GM21619 (cell line): Measurements from ENCODE around the gene NFATC1.

Experiments
- ATAC-seq: cut with Tn5 transposase; IDR thresholded peaks from one replicate; pipeline ENCODE4 v1.9.1; 2021; ENCODE audit not compliant: unreplicated experiment

Gene NFATC1

GRCh38 chr18:79438898-79439627 is 43.3 kb downstream of the NFATC1 start:
- ATAC-seq = no peak

- no peak for ATAC-seq
Observed at GRCh38 chr18:79439628-79440023, 43.9 kb downstream of the NFATC1 start.

GRCh38 chr18:79440316-79441110 is 44.8 kb downstream of the NFATC1 start:
- ATAC-seq = no peak

- no peak for ATAC-seq
Observed at GRCh38 chr18:79441420-79441819, 45.7 kb downstream of the NFATC1 start.

GRCh38 chr18:79442508-79443221 is 46.9 kb downstream of the NFATC1 start:
- no peak for ATAC-seq

GRCh38 chr18:79445221-79445620 is 49.5 kb downstream of the NFATC1 start:
- no peak for ATAC-seq

- no peak for ATAC-seq
Observed at GRCh38 chr18:79445696-79446561, 50.2 kb downstream of the NFATC1 start.

- ATAC-seq = no peak
Observed at GRCh38 chr18:79446931-79447330, 51.2 kb downstream of the NFATC1 start.

GRCh38 chr18:79447703-79448367 is 52.1 kb downstream of the NFATC1 start:
- no peak for ATAC-seq

GRCh38 chr18:79448621-79449020 is 52.9 kb downstream of the NFATC1 start:
- ATAC-seq = no peak

GRCh38 chr18:79449551-79450288 is 54.0 kb downstream of the NFATC1 start:
- no peak for ATAC-seq

GRCh38 chr18:79450289-79451080 is 54.8 kb downstream of the NFATC1 start:
- ATAC-seq = no peak

- ATAC-seq = no peak
Observed at GRCh38 chr18:79451237-79452125, 55.8 kb downstream of the NFATC1 start.

GRCh38 chr18:79452190-79452990 is 56.7 kb downstream of the NFATC1 start:
- ATAC-seq = no peak

GRCh38 chr18:79452991-79453645 is 57.4 kb downstream of the NFATC1 start:
- no peak for ATAC-seq
